Measurements from ENCODE around the gene BCL11B. TPM values are rescaled to one million over a fixed set of nuclear protein-coding genes. Genes with fewer than 3 reads are reported as not detected.

BCL11B gene
- 10 to 100 TPM; 39.1 to 74.3 (median 51.7) TPM for total RNA-seq

- intact Hi-C loops (cut with DNase I; ENCODE audit: low total_unique reads), result no loop called here
- peak; percentile 89 to 97 for DNase-seq (ENCODE audit: low spot score in 2 of 2)
- 0 to 1% methylated on average over 49 to 50 of the region's 50 CpGs for WGBS, 2 donors
- TF ChIP-seq, protein P1, sequence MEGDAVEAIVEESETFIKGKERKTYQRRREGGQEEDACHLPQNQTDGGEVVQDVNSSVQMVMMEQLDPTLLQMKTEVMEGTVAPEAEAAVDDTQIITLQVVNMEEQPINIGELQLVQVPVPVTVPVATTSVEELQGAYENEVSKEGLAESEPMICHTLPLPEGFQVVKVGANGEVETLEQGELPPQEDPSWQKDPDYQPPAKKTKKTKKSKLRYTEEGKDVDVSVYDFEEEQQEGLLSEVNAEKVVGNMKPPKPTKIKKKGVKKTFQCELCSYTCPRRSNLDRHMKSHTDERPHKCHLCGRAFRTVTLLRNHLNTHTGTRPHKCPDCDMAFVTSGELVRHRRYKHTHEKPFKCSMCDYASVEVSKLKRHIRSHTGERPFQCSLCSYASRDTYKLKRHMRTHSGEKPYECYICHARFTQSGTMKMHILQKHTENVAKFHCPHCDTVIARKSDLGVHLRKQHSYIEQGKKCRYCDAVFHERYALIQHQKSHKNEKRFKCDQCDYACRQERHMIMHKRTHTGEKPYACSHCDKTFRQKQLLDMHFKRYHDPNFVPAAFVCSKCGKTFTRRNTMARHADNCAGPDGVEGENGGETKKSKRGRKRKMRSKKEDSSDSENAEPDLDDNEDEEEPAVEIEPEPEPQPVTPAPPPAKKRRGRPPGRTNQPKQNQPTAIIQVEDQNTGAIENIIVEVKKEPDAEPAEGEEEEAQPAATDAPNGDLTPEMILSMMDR (IDR thresholded peaks at IDR 0.05), result no peak
- no peak for TF ChIP-seq POLR2A (IDR thresholded peaks at IDR 0.05)
- peak within 1 kb of the TSS; percentile 60 for H3K4me3 ChIP-seq (ENCODE audit: low read depth, poor library complexity, severe bottlenecking)
These were observed at the start of gene BCL11B for GRCh38 chr14:99271951-99272631. TSS of gene BCL11B (minus strand) at chr14:99272197. CDS start at chr14:99271218, 979 bp downstream.

DNA sequence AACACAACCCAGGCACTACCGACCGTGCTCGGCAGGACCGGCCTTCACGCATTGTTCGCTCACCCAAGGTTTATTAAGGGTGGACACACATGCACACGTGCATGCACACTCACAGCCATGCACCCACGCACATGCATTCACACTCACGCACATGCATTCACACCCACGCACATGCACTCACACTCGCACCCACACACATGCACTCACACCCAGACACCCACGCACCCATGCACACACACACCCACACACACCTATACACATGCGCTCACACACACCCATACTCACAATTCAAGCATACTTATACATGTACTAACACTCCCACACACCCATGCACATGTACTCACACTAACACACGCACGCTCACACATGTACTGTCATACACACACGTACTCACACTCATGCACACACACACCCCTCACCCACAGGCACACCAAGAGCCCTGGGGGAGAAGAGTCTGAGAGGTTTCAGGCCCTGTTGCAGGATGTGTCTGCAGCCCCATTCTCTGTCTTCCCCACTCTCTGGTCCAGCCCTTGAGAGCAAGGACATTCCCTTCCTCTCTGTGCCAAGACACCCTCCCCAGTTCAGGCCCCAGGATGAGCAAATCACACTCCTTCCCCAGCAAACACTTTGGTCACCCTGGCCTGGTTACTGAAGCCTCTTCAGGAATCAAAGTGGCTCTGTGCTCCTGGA is 49.4 kb upstream of the BCL11B start:
- 92% methylated on average over 16 of the region's 16 CpGs for WGBS, 2 donors
- TF ChIP-seq POLR2A (IDR thresholded peaks at IDR 0.05), result no peak
- TF ChIP-seq, protein P1 (IDR thresholded peaks at IDR 0.05), result no peak
- intact Hi-C loops (cut with DNase I; ENCODE audit: low total_unique reads), result no loop called here
- H3K4me3 ChIP-seq (ENCODE audit: low read depth, poor library complexity, severe bottlenecking), result no peak overlapping the region
- peak in 1 of 2 donors; percentile 74 for DNase-seq (ENCODE audit: low spot score in 2 of 2)

GRCh38 chr14:99320621-99321235 is 48.7 kb upstream of the BCL11B start:
- intact Hi-C loops (cut with DNase I; ENCODE audit: low total_unique reads), result no loop called here
- H3K4me3 ChIP-seq (ENCODE audit: low read depth, poor library complexity, severe bottlenecking), result no peak overlapping the region
- DNase-seq (ENCODE audit: low spot score in 2 of 2), result peak in 1 of 2 donors; percentile 70
- WGBS, 2 donors, result 82 to 86% methylated on average over 27 of the region's 27 CpGs
- TF ChIP-seq, protein P1 (IDR thresholded peaks at IDR 0.05), result no peak
- TF ChIP-seq POLR2A (IDR thresholded peaks at IDR 0.05), result no peak

GRCh38 chr14:99320105-99320572 is 48.1 kb upstream of the BCL11B start:
- no peak for TF ChIP-seq POLR2A (IDR thresholded peaks at IDR 0.05)
- TF ChIP-seq, protein P1 (IDR thresholded peaks at IDR 0.05), result no peak
- intact Hi-C loops (cut with DNase I; ENCODE audit: low total_unique reads), result no loop called here
- DNase-seq (ENCODE audit: low spot score in 2 of 2), result peak in 1 of 2 donors; percentile 76
- WGBS, 2 donors, result 28 to 34% methylated on average over 19 to 23 of the region's 23 CpGs
- no peak overlapping the region for H3K4me3 ChIP-seq (ENCODE audit: low read depth, poor library complexity, severe bottlenecking)

- no peak overlapping the region for H3K4me3 ChIP-seq (ENCODE audit: low read depth, poor library complexity, severe bottlenecking)
- intact Hi-C loops (cut with DNase I; ENCODE audit: low total_unique reads), result no loop called here
- TF ChIP-seq, protein P1 (IDR thresholded peaks at IDR 0.05), result no peak
- TF ChIP-seq POLR2A (IDR thresholded peaks at IDR 0.05), result no peak
- peak in 1 of 2 donors; percentile 76 for DNase-seq (ENCODE audit: low spot score in 2 of 2)
- 88 to 92% methylated on average over 6 of the region's 6 CpGs for WGBS, 2 donors
These were observed 46.9 kb upstream of the BCL11B start for GRCh38 chr14:99318959-99319295.
